ENCODE results near the gene COPS7B.
"Not testable (repeated sequence)": the region's sequence is repeated elsewhere in the genome, so short reads cannot be mapped to it uniquely, and the experiment has no call there.

COPS7B gene

GRCh38 chr2:231786177-231786916, at the start of gene COPS7B:
TSS of gene COPS7B (plus strand) at chr2:231786445. CDS start at chr2:231788571, 2,126 bp downstream.
- DNase-seq: peak; percentile 85
- H3K36me3 Mint-ChIP-seq: peaks cover 23% of the 10 kb centered on the region
- peaks cover 56% of the 10 kb centered on the region for H3K4me1 Mint-ChIP-seq
- peak within 1 kb of the TSS; percentile 79 for H3K4me3 Mint-ChIP-seq
- H3K27me3 Mint-ChIP-seq: no peaks in the 10 kb centered on the region
- H3K27ac Mint-ChIP-seq: peak within 1 kb of the TSS; percentile 62
- CTCF ChIA-PET: interaction anchor here (1.0 to 1.9 kb wide), 5 partner anchors 10 to 606 kb away, joined by 3 to 6 read pairs (median 3); no protein-coding TSS in a partner anchor
- no peaks in the 10 kb centered on the region for H3K9me3 Mint-ChIP-seq

DNA sequence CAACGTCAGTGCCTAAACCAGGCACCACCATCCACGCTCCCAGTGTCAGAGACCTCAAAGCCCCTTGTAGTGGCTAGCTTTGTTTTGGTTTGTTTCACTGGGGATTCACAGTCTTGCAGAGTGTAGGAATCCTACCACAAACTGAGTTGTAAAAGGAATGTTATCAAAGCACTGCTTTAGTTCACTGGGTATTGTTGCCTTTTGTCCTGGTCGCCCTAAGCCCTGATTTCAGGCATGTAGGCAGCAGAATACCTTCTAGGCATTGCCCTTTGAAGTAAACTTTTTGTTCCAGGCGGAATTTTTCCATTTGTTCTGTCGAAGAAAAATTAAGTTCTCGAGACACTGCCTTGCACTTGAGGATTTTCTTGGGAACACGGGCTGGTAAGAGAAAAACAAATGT, 48.5 kb upstream of the COPS7B start:
- CTCF ChIA-PET: no interaction called here
- H3K27ac Mint-ChIP-seq: no peak overlapping the region
- no peaks in the 10 kb centered on the region for H3K27me3 Mint-ChIP-seq
- H3K4me1 Mint-ChIP-seq: no peaks in the 10 kb centered on the region
- H3K4me3 Mint-ChIP-seq: no peak overlapping the region
- no peak for DNase-seq
- H3K36me3 Mint-ChIP-seq: peaks cover 6% of the 10 kb centered on the region
- no peaks in the 10 kb centered on the region for H3K9me3 Mint-ChIP-seq

DNA sequence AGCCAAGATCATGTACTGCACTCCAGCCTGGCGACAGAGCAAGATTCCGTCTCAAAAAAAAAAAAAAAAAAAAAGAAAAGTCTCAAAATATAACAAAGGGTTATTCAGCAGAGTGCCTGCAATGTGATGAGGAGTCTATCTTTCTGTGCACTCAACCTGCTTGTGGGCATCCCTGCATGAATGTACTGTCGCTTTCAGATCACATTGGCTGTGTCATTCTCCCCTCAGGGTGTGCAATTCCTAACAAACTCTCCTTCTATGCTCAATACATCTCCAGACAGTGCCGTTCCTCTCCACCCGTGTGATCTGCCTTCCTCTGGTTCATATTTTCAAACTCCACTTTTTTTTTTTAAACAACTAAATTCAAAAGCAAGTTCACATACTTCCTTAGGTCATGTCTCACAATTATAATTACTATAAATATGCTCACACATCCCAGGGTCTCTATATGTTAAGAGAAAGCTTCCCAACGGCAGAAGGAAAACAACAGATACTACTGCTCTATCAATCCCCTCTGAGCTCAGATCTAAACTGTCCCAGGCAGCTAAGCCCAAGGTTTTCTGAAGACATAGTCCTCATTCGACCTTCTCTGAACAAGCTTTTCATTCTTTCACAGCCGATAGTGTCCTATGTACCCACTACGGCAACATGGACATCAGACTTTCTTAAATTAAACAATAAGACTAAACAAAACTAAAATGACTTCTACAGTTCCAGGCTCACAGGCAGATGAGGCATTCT, 42.7 kb upstream of the COPS7B start:
- CTCF ChIA-PET: interaction anchor here (0.8 kb wide), 1 partner anchor 18 kb away, joined by 3 read pairs; no protein-coding TSS in a partner anchor
- no peaks in the 10 kb centered on the region for H3K27me3 Mint-ChIP-seq
- H3K9me3 Mint-ChIP-seq: no peaks in the 10 kb centered on the region
- H3K36me3 Mint-ChIP-seq: peaks cover 1% of the 10 kb centered on the region
- no peak overlapping the region for H3K4me3 Mint-ChIP-seq
- DNase-seq: no peak
- H3K4me1 Mint-ChIP-seq: no peaks in the 10 kb centered on the region
- no peak overlapping the region for H3K27ac Mint-ChIP-seq

DNA sequence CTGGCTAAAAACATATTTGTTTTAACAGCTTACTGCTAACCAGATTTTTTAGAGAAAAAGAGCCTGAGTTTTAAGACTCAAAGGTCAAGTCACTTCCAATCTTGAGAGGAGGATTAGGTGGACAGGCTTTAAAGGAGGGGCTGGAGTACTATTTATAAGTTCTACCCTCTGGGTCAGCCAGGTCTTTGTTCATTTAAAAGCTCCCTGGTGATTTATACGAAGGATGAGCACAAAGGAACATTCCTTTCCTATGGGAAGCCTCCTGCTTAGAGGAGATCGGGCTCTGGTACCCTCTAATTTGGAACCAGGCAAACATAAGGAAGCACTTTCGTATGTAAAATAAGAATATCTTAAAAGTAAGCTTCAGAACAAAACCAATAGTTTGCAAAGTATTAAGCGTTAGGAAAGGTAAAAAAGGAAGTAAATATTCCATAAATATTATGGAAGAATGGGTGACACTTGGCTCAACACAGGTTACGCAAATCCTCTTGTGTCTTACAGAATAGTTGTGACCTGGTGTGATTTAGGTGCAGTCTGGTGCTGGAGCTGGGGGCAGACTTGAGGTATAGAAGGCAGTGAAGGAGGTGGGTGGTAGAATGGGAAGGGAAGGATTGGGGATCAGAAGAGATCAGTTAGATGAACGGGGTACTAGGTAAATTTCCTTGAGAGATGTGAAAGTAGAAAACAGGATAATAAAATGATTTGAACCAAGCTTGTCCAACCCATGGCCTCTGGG, 40.8 kb upstream of the COPS7B start:
- CTCF ChIA-PET: interaction anchor here (2.1 kb wide), 1 partner anchor 30 kb away, joined by 6 read pairs; no protein-coding TSS in a partner anchor
- H3K9me3 Mint-ChIP-seq: no peaks in the 10 kb centered on the region

GRCh38 chr2:231748153-231748896, 37.9 kb upstream of the COPS7B start:
- H3K36me3 Mint-ChIP-seq, CTCF ChIA-PET, H3K4me3 Mint-ChIP-seq, H3K27ac Mint-ChIP-seq, H3K4me1 Mint-ChIP-seq, H3K27me3 Mint-ChIP-seq, H3K9me3 Mint-ChIP-seq, DNase-seq: not testable (repeated sequence)

More for the DNA sequence above, 40.8 kb upstream of the COPS7B start:
- Mint-ChIP-seq H3K27ac (no peak overlapping the region), H3K4me3 (no peak overlapping the region), H3K4me1 (peaks cover 2% of the 10 kb centered on the region), H3K27me3 (peaks cover 3% of the 10 kb centered on the region), H3K36me3 (no peaks in the 10 kb centered on the region)
- DNase-seq: no peak

DNA sequence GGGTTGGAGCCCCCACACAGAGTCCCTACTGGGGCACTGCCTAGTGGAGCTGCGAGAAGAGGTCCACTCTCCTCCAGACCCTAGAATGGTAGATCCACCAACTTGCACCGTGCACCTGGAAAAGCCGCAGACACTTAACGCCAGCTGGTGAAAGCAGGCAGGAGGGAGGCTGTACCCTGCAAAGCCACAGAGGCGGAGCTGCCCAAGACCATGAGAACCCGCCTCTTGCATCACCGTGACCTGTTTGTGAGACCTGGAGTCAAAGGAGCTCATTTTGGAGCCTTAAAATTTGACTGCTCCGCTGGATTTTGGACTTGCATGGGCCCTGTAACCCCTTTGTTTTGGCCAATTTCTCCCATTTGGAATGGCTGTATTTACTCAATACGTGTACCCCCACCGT, 37.2 kb upstream of the COPS7B start:
- H3K27me3 Mint-ChIP-seq, CTCF ChIA-PET, H3K4me1 Mint-ChIP-seq, H3K27ac Mint-ChIP-seq, H3K36me3 Mint-ChIP-seq, H3K9me3 Mint-ChIP-seq, H3K4me3 Mint-ChIP-seq: not testable (repeated sequence)
- peak; percentile 26 for DNase-seq

GRCh38 chr2:231751042-231751815, 35.0 kb upstream of the COPS7B start:
- DNase-seq: no peak
- H3K4me3 Mint-ChIP-seq: no peak overlapping the region
- CTCF ChIA-PET: interaction anchor here (0.6 to 1.1 kb wide), 3 partner anchors 9 to 59 kb away, joined by 3 to 4 read pairs (median 3); no protein-coding TSS in a partner anchor
- H3K9me3 Mint-ChIP-seq: no peaks in the 10 kb centered on the region
- no peak overlapping the region for H3K27ac Mint-ChIP-seq
- H3K36me3 Mint-ChIP-seq: no peaks in the 10 kb centered on the region
- peaks cover 2% of the 10 kb centered on the region for H3K4me1 Mint-ChIP-seq
- peaks cover 3% of the 10 kb centered on the region for H3K27me3 Mint-ChIP-seq

- CTCF ChIA-PET: no interaction called here
- Mint-ChIP-seq H3K27ac (no peak overlapping the region), H3K4me1 (peaks cover 2% of the 10 kb centered on the region), H3K36me3 (no peaks in the 10 kb centered on the region), H3K4me3 (no peak overlapping the region), H3K27me3 (peaks cover 3% of the 10 kb centered on the region), H3K9me3 (no peaks in the 10 kb centered on the region)
- DNase-seq: no peak
These were observed 34.2 kb upstream of the COPS7B start for GRCh38 chr2:231752061-231752460.

- CTCF ChIA-PET: interaction anchor here (1.9 kb wide), 1 partner anchor 48 kb away, joined by 4 read pairs; no protein-coding TSS in a partner anchor
- no peak for DNase-seq
- Mint-ChIP-seq H3K36me3 (peaks cover 3% of the 10 kb centered on the region), H3K27ac (no peak overlapping the region), H3K4me3 (no peak overlapping the region), H3K27me3 (no peaks in the 10 kb centered on the region), H3K9me3 (no peaks in the 10 kb centered on the region), H3K4me1 (peaks cover 25% of the 10 kb centered on the region)
These were observed 24.5 kb upstream of the COPS7B start for GRCh38 chr2:231761735-231762134.

- peaks cover 26% of the 10 kb centered on the region for H3K4me1 Mint-ChIP-seq
- peaks cover 3% of the 10 kb centered on the region for H3K36me3 Mint-ChIP-seq
- DNase-seq: no peak
- H3K4me3 Mint-ChIP-seq: no peak overlapping the region
- H3K9me3 Mint-ChIP-seq: no peaks in the 10 kb centered on the region
- CTCF ChIA-PET: interaction anchor here (0.9 kb wide), 1 partner anchor 37 kb away, joined by 3 read pairs; no protein-coding TSS in a partner anchor
- H3K27ac Mint-ChIP-seq: peak overlapping the region; percentile 15
- no peaks in the 10 kb centered on the region for H3K27me3 Mint-ChIP-seq
These were observed 22.1 kb upstream of the COPS7B start for GRCh38 chr2:231764124-231764523.

GRCh38 chr2:231764760-231765159, 21.5 kb upstream of the COPS7B start:
- H3K27me3 Mint-ChIP-seq: no peaks in the 10 kb centered on the region
- no peak overlapping the region for H3K27ac Mint-ChIP-seq
- H3K4me1 Mint-ChIP-seq: peaks cover 33% of the 10 kb centered on the region
- peaks cover 3% of the 10 kb centered on the region for H3K36me3 Mint-ChIP-seq
- CTCF ChIA-PET: interaction anchor here (0.9 kb wide), 1 partner anchor 36 kb away, joined by 3 read pairs; no protein-coding TSS in a partner anchor
- no peak for DNase-seq
- H3K9me3 Mint-ChIP-seq: no peaks in the 10 kb centered on the region
- H3K4me3 Mint-ChIP-seq: no peak overlapping the region

GRCh38 chr2:231765496-231765929, 20.7 kb upstream of the COPS7B start:
- Mint-ChIP-seq H3K27ac (peak overlapping the region; percentile 0), H3K27me3 (no peaks in the 10 kb centered on the region), H3K4me1 (peaks cover 39% of the 10 kb centered on the region), H3K4me3 (no peak overlapping the region), H3K9me3 (no peaks in the 10 kb centered on the region), H3K36me3 (peaks cover 3% of the 10 kb centered on the region)
- CTCF ChIA-PET: interaction anchor here (1.8 kb wide), 1 partner anchor 50 kb away, joined by 6 read pairs; no protein-coding TSS in a partner anchor
- no peak for DNase-seq
